ENCODE data around the gene HDDC2.

DNA sequence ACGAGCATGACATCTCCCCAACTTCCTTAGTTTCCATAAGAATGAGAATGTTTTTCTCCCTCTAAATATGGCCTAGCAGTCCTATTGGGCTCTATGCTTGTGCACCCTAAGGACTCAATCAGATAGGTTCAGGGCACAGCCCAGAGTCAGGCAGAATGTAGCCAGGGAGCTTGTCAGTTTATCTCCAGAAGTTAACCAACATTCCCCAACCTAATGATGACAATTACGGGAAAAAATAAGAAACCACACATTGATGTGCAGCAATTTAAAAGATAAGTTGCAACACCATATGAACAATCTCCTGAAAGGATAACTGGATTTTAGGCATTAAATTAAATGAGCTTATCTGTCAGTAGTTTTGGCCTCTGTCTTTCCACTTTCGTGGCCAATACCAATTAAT is 71.1 kb downstream of the HDDC2 start:
- no peak for TF ChIP-seq EZH2 (IDR thresholded peaks at IDR 0.05; ENCODE audit: insufficient read depth, poor library complexity, severe bottlenecking)
- no peak for TF ChIP-seq EZH2phosphoT487 (IDR thresholded peaks at IDR 0.05; ENCODE audit: insufficient read depth, low read depth)

All from GM23248 (cell line).